NOMO-1 (cell line): ENCODE measurements around the gene TSPAN5.
"Not testable (repeated sequence)": the region's sequence is repeated elsewhere in the genome, so short reads cannot be mapped to it uniquely, and the experiment has no call there.

ENCODE experiments used
- DNase-seq, 2 experiments: peaks; one replicate each; lab custom pipeline; 2025; ENCODE audit not compliant: unreplicated experiment in 2 of 2; lab: John Stamatoyannopoulos, UW

TSPAN5 gene

DNA sequence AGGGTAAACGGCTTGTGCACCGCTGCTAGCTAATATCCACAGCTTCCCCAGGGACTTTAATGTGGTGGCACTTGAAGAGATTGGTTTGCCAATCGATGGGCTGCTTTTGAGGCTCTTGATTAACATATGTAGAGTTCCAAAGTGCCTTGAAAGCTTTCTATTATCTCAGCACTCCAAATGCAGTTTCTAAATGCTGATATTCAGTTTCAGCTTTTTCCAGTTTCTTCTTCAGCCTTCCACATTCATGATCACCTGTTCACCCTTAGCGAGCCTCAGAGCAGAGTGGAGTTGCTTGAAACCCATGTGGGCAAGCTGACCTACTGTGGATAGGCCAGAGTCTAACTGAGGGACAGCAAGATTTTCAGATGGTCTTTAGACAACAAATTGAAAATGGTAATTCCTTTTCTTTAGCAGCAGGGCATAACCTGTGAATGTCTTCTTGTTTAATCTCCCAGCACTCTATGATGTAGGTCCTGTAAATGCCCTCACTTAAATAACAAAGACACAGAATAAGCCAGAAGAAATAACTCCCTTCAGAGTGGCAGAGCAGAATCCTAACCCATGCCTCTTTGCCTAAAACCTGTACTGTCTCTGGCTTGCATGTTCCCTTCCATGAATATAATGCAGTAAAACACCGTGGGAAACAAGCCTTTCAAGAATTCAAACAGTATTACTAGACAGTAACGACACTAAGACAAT is 99.8 kb downstream of the TSPAN5 start:
- no peak for DNase-seq

DNA sequence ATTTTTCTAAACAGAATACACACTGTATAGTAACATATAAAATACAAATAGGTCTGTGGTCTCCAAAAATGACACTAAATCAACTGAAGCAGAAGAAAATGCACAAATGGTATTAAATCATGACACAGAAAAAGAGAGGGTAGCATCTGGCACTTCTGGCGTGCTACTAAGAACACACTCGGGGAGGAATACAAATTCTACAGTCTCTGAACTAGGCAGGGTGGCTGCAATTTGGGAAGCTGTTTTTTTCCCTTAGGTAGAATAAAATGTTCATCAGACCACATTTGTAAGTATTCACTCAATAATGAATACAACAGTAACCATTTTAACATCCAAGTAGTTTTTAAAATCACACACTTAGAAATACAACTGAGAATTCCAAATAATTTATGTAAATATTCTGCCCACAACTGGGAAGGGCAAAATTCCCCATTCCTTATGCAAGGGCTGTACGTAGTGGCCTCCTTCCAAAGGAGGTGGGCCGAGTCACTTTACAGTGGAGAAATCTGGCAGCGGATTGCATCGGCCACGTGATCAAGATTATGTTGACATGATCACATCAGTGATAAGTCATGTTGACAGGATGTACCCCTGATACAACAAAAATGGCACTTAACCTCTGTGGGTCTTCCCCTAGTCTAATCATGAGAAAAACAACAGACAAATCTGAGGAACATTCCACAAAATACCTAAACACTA is 101.1 kb downstream of the TSPAN5 start:
- DNase-seq = no peak

DNA sequence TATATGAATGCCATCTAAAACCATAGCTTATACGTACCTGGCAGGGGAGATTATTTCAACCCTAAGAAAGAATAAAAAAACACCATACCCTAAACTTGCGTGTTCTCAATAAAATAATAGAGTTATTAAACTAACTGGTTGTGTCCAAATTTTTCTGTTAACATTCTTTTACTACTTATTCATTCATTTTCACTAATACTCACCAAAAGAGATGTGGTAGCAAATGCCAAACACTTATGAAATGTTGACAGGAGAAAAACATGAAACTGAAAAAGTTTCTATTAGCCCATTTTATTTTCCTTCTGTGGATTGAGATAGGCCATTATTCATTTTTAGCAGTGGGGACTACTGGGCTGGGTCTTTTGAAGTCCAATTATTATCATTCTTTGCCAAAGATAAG is 102.0 kb downstream of the TSPAN5 start:
- DNase-seq = no peak

DNA sequence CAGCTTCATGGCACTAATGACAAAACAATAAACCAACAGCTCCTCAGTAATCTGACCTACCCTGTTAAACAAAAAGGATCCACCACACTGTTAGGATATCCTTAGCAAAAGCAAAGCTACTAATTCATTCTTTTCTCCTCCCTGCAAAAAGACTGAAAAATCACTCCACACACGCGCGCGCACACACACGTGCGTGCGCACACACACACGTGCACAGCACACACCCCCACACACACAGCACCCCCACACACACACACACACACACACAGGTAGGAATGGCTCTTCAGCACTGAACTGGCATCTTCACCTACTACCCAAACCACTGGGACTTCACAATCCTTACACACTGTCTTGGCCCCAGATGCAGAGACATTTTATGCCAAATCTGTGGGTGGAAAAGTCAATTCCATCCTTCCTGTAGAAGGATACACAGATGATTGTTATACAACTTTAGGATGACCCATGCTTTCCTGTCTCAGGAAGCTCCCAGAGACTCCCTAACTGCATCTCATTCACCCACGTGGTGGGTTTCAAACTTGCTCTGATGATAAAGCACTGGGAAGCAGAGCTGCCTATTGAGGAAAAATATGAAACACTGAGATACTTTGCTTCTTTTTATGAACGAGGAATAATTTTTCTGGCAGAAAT is 102.5 kb downstream of the TSPAN5 start:
- no peak for DNase-seq

DNA sequence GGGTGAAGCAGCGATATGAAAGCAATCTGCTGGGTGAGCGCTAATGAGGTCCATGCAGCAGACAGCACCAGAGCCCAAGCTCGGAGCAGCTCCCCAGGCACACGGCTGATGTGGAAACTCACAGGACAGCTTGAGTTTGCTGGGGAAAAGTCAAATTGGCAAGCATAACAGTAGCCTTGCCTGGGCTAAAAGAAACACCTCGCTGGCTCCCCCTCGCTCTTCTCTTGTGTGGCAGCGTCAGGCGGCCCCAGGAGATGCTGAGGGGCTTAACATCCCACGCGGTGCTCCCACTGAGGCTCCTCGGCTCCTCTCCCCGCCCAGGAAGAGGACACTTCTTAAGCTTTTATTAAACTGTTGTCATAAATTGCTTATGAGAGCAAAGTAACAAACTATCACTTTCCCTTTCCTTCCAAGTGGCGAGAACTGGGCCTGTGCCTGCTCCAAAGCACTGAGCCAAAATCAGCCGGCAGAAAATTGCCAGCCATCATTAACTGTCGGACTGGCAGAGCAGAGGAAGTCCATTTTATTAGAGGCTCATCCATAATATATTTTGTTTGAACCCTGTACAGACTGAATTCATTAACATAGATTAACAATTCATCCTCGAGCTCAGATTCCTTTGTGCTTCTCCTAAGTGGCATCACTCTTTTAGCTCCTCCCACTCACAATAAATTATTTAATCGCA is 111.4 kb downstream of the TSPAN5 start:
- no peak for DNase-seq

DNA sequence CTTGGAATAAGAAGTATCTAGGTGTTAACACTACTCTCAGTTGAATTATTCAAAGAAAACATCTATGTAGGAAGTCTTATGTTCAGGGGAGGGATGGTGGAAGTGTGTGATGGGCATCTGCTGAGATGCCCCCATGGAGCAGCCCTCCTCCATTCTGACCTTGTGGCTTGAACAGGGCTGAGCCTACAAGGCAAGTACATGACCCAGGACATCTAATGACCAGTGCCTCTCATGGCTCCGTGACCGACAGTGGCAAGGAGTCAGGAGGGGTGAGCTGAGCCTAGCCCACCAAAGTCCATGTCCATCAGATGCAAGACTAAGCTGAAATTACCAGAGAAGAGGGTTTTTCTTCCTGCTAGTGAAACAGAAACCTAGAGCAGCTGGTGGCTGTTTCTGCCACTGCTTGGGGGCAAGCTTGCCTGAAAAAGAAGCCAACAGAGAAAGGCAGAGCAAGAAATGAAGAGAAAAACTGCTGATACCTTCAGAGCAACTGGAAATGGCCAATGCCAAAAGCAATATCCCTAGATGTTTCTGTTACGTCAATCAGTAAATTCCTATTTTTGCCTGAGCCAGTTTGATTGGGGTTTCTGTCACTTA is 113.5 kb downstream of the TSPAN5 start:
- DNase-seq = no peak

DNA sequence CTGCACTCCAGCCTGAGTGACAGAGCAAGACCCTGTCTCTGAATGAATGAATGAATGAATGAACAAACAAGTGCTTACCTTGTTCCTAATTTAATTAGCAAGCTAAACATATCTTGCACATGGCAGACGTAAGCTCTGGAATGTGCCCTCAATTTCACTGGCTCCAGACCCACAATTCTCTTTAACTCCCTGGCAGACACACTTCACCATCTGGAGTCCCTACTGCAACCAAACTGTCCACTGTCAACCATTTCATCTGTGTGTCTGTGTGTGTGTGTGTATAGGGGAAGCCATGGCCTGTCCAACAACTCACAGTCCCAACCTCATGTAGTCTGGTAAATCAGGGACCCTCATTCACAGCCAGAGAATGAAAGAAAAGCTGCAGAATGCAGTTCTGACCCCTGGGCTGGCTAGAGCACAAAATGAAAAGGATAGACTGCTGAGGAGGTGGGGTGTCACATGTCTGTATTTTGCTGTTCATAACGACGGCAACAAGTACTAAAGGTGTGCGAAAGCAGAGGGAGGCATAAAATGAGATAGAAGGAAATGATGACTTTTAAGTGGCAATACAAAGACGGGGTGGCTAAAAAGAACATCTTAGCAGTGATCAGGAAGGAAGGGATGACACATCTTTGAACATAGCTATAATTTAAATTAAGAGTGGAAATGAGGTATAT is 114.1 kb downstream of the TSPAN5 start:
- DNase-seq = no peak

DNA sequence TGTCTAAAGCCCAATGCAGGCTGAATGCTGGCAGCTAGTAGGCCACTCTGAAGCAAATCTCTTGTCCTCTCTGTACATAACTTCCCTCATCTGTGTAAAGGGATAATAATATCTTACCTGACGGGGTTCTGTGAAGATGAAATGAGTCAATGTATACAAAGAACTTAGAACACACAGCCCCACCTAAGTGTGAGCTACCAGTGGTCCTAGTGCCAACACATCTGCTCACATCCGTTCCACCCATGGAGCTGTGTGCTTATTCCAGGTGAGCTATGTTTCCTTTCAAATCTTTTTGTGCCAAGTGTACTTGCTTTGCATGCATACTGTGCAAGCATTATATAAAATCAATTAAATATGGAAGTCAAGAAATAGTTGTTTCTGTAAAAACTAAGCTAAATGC is 116.4 kb downstream of the TSPAN5 start:
- DNase-seq = no peak

DNA sequence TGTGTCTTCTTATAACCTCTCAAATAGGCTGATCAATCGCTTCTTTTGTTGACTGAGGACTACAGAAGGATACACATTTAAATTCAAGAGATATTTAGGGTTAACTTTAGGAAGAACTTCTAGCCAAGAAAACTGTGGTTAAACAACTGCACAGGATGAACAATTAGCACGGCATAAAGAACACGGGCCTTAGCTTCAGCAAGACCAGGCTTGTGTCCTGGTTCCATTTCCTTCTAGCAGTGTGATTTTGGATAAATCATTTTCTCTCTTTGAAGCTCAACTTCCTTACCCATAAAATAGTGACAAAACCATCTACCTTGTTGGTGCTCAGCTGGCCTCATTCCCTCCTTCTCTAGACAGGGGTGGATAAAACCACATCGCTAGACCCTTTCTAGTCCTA is 117.6 kb downstream of the TSPAN5 start:
- no peak for DNase-seq

DNA sequence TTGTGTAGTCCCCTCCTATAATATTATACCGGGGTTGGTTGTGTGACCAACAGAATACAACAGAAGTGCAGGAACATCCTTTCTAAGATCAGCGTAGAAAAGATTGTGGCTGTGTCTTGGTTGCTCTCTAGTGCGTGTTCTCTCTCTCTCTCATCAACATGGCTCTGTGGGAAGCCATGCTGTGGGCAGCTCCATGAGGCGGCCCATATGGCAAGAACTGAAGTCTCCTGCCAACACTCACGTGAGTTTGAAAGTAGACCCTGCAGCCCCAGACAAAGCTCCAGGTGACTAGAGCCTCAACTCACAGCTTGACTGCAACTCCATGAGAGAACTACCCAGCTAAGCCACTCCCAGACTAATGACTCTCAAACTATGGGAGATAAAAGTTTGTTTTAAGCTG is 118.7 kb downstream of the TSPAN5 start:
- no peak for DNase-seq

DNA sequence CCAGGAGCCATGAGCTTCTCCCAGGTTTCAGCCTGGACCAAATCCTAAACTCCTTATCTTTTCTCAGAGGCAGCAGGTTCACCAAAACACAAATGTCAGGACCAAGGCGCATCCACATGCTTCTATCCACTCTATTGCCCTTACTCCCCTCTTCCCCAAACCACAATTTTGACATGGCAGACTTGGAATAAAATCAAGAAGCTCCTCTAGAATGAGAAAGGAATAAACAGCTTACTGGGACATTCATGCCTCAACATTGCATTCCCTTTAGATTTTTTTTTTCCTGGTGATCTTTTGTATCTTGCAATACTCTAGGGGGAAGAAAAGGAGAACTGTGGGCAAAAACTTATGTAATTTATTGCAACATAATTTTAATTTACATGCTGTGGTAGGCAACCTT is 119.1 kb downstream of the TSPAN5 start:
- DNase-seq = no peak

DNA sequence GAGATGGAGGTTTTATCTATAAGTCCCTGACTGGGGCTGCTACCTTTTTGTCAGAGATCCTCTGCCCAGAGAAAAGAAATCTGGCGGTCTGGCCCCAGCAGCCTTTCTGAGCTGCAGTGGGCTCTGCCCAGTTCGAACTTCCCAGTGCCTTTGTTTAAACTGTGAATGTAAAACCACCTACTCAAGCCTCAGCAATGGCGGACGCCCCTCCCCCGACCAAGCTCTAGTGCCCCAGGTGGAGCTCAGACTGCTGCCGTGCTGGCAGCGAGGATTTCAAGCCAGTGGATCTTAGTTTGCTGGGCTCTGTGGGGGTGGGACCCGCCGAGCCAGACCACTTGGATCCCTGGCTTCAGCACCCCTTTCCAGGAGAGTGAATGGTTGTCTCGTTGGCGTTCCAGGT is 121.8 kb downstream of the TSPAN5 start:
- no peak for DNase-seq

DNA sequence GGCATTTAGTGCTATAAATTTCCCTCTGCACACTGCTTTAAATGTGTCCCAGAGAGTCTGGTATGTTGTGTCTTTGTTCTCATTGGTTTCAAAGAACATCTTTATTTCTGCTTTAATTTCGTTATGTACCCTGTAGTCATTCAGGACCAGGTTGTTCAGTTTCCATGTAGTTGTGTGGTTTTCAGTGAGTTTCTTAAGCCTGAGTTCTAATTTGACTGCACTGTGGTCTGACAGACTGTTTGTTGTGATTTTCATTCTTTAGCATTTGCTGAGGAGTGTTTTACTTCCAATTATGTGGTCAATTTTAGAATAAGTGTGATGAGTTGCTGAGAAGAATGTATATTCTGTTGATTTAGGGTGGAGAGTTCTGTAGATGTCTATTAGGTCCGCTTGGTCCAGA is 124.3 kb downstream of the TSPAN5 start:
- not testable (repeated sequence) for DNase-seq

DNA sequence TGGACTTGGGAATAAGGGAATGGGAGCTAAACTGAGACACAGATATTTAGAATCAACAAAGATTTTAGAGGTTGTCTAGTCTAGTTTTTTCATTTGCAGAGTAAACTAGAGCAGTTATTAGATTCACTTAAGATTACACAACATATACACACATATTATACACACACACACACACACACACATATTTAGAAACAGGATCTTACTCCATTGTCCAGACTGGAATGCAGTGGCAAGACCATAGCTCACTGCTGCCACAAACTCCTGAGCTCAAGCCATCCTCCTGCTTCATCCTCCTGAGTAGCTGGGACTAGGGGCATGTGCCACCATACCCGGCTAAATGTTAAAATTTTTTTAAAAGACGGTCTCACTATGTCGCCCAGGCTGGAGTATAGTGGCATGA is 127.8 kb downstream of the TSPAN5 start:
- DNase-seq = no peak

DNA sequence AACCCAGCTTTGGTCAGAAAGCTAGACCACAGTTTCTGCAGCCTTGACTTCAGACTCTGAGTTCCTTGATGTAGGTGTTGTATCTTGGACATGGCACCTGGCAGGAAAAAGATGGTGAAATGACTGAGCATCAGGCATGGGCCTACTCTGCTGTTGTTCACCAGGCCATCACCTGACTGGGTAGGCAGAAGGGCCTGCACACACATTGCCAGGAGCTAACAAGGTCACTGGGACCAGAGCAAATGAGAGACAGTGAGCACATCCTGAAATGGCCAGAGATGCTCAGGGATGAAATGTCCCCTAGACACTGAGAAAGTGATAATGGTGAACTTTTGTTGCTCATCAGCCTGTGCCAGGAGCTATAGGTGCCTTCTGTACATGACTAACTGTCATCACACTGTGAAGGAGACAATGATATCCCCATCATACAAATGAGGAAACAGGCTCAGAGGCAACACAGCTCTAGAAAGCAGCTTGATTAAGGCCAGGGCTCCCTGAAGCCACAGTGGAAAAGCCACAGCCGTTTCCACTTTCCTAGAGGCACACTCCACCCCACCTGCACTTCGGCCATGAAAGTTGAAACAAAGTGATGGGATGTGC is 128.3 kb downstream of the TSPAN5 start:
- no peak for DNase-seq

DNA sequence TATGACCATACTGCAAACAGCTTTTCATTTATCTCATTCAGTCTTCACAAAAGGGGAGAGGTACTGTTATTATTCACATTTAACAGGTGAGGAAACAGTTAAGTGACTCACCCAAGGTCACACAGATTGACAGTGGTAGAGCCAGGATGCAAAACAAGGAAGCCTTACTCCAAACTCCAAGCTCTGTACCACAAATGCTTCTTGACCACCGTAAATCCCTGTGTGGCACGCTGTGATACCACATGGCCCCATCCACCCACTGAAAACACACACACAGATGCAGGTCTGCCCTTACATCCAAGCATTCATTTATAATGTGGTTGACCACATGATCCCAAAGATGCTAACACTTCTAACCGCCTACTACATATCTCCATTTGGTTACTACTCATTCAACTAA is 129.5 kb downstream of the TSPAN5 start:
- DNase-seq = no peak

DNA sequence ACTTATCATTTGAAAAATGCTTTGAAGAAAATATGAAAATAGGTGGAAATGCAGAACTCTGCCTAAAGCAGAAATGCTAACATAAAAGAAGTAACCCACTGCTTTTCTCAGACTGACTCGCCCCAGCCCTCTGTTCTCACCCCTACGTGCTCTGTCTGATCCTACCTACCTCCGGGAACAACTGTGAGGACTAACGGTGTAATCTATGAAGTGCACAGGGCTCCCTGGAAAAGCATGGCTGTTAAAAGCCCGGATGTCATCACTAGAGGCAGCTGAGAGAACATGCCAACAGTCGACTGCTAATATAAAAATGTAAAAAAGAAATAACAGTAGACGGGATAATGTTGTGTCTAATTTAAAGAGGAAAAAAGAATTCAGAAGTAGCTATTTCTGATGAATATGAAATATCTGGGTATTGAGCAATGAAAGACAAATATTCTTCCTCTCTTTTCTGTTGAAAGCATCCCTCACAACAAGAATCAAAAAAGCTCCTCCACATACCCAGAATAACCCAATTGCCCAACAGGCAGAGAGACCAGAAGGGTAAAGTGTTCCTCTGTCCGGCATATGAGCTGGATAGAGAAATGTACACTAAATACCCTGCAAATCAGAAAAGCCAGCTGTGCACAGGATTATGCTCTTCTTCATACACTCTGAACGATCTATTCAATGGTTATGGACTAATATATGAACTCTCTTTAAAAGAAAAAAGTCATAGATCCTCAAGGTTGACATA is 130.7 kb downstream of the TSPAN5 start:
- no peak for DNase-seq

DNA sequence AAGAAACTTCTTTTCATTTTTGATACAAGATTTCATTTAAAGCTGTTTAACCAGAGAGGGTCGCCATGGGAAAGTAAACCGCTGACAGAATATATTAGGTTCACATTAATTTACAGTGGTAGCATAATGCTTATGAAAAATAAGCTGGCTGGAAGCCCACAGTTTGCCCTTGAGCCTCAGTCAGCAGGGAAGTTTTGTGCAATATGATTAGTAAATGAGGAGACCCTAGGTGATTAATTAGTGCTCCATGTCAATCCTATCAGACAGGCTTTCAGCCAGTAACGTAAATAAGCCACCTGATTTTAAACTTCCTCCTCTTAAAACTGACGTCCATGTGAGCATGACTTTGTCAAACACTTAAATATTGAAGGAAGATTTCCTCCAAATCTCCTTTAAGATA is 134.2 kb downstream of the TSPAN5 start:
- no peak for DNase-seq

DNA sequence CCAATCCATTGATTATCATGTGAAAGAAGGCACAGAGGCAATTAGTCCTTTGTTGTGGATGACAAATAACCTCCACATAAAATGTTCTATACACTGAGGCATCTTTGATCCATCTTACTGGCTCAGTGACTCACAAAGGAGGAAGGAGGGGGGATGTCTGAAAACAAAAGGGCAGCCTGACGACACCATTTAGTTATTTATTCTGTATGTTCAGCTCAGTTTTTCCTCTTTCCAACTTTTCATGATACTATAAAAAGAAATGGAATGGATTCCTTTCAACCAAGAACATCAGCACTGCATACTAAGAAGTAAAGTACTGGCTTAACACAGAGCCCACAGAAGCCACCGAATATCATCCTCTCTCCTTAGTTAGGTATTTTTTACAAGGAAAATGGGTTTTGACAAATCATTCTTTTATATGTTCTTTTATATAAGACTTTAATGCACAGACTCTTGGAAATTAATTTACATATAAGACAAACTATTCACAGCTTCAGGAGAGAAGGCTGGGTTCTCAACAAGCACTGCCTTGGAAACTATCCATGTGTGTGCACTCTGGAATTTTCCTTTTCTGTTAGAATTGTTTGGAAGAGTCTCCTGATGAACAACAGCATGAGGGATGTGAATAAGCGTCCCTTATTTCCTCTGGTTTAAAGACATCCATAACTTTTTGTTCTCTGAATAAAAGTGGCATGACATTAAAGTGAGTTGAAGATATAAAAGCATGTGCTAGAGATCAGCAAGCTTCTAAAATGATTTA is 135.6 kb downstream of the TSPAN5 start:
- DNase-seq = no peak
